Measurements from ENCODE around the gene PLBD2.

PLBD2 gene

DNA sequence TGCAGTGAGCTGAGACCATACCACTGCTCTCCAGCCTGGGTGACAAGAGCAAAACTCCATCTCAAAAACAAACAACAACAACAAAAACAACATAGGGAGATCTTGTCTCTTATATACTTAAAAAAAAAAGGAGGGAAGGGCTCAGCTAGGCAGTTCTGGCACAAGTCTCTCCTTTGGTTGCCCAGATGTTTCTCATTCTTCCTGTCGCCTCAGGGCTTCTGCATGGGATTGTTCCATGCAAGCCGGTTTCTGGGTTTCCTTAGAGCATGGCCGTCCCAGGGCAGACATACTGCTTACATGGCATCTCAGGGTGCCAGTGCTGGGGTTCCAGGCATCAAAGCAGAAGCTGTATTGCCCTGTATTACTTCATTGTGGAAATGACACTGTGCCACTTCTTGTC lies 18.3 kb upstream of the PLBD2 start:
- no peak for DNase-seq (ENCODE audit: low read depth, low spot score)
- no peak for TF ChIP-seq CTCF (IDR thresholded peaks at IDR 0.05; ENCODE audit: insufficient read depth, low read length, missing control alignments)
- CTCF ChIA-PET, result no interaction called here
- no peak overlapping the region for H3K4me3 ChIP-seq (ENCODE audit: low read depth, low read length)
- POLR2A ChIA-PET, result no interaction called here

DNA sequence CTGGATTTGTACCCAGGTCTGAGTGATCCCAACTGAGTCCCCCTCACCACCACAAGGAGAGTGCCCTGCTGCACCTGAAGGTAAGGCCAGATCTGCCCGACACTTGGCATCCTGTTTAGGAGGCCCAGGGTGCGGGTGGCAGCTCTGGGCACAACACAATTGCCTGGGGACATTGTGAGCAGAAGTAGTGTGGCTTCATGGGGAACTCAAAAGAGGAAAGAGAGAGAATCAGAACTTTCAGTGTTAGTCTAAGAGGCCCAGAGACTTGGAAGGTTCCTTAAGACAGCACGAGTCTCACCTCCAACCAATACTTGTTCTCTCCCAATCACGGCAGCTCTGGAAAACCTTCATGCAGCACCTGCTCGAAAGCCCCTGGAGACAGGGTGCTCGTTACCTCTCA lies 16.9 kb upstream of the PLBD2 start:
- no peak overlapping the region for H3K4me3 ChIP-seq (ENCODE audit: low read depth, low read length)
- POLR2A ChIA-PET, result no interaction called here
- no peak for TF ChIP-seq CTCF (IDR thresholded peaks at IDR 0.05; ENCODE audit: insufficient read depth, low read length, missing control alignments)
- no peak for DNase-seq (ENCODE audit: low read depth, low spot score)
- CTCF ChIA-PET, result no interaction called here

DNA sequence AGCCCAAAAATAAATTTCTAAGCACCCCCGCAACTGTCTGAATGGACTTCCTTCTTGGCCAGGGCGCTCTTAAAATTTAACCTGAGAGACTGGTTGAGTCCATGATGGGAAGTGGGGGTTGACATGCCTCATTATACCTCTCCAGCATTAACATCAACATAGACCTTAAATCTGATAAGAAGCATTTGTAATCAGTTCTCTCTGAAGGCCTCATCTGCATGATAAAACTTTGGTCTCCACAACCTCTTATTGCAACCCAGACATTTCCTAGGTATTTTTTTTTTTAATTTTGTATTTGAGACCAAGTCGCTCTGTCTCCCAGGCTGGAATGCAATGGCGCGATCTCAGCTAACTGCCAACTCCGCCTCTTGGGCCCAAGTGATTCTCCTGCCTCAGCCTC lies 13.1 kb upstream of the PLBD2 start:
- ChIA-PET CTCF (interaction anchor here (1.0 kb wide), 1 partner anchor 9 kb away, joined by 3 read pairs; no protein-coding TSS in a partner anchor), POLR2A (no interaction called here)
- TF ChIP-seq CTCF (IDR thresholded peaks at IDR 0.05; ENCODE audit: insufficient read depth, low read length, missing control alignments), result no peak
- H3K4me3 ChIP-seq (ENCODE audit: low read depth, low read length), result no peak overlapping the region
- no peak for DNase-seq (ENCODE audit: low read depth, low spot score)

DNA sequence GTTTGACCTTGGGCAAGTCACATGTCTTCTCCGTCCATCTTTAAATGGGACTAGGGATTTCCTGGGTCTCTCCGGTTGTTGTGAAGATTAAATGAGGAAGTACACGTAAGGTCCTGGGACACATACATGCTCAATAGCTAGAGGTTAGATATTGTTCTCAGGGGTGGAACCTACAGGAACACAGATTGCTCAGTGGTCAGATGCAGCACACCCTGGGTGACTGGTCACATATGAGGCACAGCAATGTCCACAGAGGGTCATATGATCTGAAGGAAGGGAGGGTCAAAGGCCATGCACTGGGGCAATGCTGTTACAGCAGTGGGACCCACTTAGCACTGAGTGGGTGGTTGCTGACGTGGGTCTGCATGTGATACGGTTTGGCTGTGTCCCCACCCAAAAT lies 12.0 kb upstream of the PLBD2 start:
- DNase-seq (ENCODE audit: low read depth, low spot score), result no peak
- no peak overlapping the region for H3K4me3 ChIP-seq (ENCODE audit: low read depth, low read length)
- ChIA-PET POLR2A (interaction anchor here (0.6 kb wide), 1 partner anchor 66 kb away, joined by 3 read pairs; no protein-coding TSS in a partner anchor), CTCF (no interaction called here)
- no peak for TF ChIP-seq CTCF (IDR thresholded peaks at IDR 0.05; ENCODE audit: insufficient read depth, low read length, missing control alignments)

DNA sequence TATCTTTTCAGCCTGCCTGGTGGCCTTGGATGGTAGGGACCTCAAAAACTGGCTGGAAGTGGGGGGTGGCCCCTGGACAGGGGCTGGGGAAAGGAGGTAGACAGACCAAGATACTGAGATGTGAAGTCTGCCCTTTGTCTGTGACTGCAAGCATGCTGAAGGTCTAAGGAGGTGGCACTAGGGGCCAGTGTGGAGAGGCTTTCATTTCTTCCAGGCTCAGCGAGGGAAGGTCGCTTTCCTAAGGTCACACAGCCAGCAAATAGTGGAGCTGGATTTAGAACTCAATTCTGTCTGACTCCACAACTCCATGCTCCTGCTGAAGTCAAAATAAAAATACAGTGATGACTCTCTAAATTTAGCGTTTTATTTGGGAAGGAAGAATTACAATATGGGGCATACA lies 11.3 kb upstream of the PLBD2 start:
- TF ChIP-seq CTCF (IDR thresholded peaks at IDR 0.05; ENCODE audit: insufficient read depth, low read length, missing control alignments), result no peak
- H3K4me3 ChIP-seq (ENCODE audit: low read depth, low read length), result no peak overlapping the region
- no peak for DNase-seq (ENCODE audit: low read depth, low spot score)
- ChIA-PET CTCF (no interaction called here), POLR2A (interaction anchor here (0.6 kb wide), 1 partner anchor 67 kb away, joined by 3 read pairs; no protein-coding TSS in a partner anchor)

GRCh38 chr12:113347892-113348291 lies 10.5 kb upstream of the PLBD2 start:
- no peak overlapping the region for H3K4me3 ChIP-seq (ENCODE audit: low read depth, low read length)
- TF ChIP-seq CTCF (IDR thresholded peaks at IDR 0.05; ENCODE audit: insufficient read depth, low read length, missing control alignments), result no peak
- POLR2A ChIA-PET, result no interaction called here
- no peak for DNase-seq (ENCODE audit: low read depth, low spot score)
- CTCF ChIA-PET, result no interaction called here
